Keratinocyte (primary cell): Measurements from ENCODE around the gene ZDHHC21. TPM values are rescaled to one million over a fixed set of nuclear protein-coding genes. Genes with fewer than 3 reads are reported as not detected.

Experiments used
- DNase-seq: peaks from one replicate; pipeline ENCODE4 v3.0.0-alpha.2; 2011; ENCODE audit warnings: low read depth, missing footprints, low spot score
- FAIRE-seq: peaks from 2 replicates; lab custom pipeline; 2011; peaks lifted over from hg19 to GRCh38; lab: Jason Lieb, UNC
- H2AFZ ChIP-seq: 2 replicates; pipeline ENCODE4 v1.6.0; 2012; ENCODE audit warnings: low read length, control low read depth, inconsistent platforms; ENCODE audit not compliant: control insufficient read depth
- H3K27ac ChIP-seq: 2 replicates; pipeline ENCODE4 v1.5.1; 2011; ENCODE audit warnings: low read length; ENCODE audit not compliant: control insufficient read depth, insufficient read depth
- H3K27me3 ChIP-seq: 3 replicates; pipeline ENCODE4 v1.6.0; 2011; ENCODE audit warnings: low read length; ENCODE audit not compliant: control insufficient read depth, insufficient read depth; ENCODE audit errors: extremely low read depth
- H3K36me3 ChIP-seq, 2 experiments: 2 replicates in 1 of 2; 3 replicates in 1 of 2; pipeline ENCODE4 v1.5.1; 2011; ENCODE audit warnings: low read length in 2 of 2, mild to moderate bottlenecking in 1 of 2; ENCODE audit not compliant: control insufficient read depth in 2 of 2, insufficient read depth in 2 of 2; ENCODE audit errors: extremely low read depth in 1 of 2
- H3K4me1 ChIP-seq: 3 replicates; pipeline ENCODE4 v1.5.1; 2011; ENCODE audit warnings: low read length; ENCODE audit not compliant: control insufficient read depth, insufficient read depth; ENCODE audit errors: extremely low read depth
- H3K4me2 ChIP-seq: 3 replicates; pipeline ENCODE4 v1.6.0; 2011; ENCODE audit warnings: low read depth, low read length; ENCODE audit not compliant: control insufficient read depth, insufficient read depth; ENCODE audit errors: extremely low read depth
- H3K4me3 ChIP-seq, 3 experiments: fragments of 200-600 bp in 1 of 3; sonication (generic) in 1 of 3; 2 replicates in 2 of 3; 3 replicates in 1 of 3; pipeline ENCODE4 v1.5.1; 2011 to 2016; ENCODE audit warnings: low read length in 3 of 3, mild to moderate bottlenecking in 3 of 3, control low read depth in 2 of 3, inconsistent platforms in 1 of 3, low read depth in 1 of 3, mixed read lengths in 1 of 3, mixed run types in 1 of 3, moderate library complexity in 1 of 3; ENCODE audit not compliant: control insufficient read depth in 2 of 3, insufficient read depth in 2 of 3; ENCODE audit errors: extremely low read depth in 1 of 3
- H3K79me2 ChIP-seq: 2 replicates; pipeline ENCODE4 v1.6.0; 2012; ENCODE audit warnings: low read length; ENCODE audit not compliant: control insufficient read depth, insufficient read depth
- H3K9ac ChIP-seq: 3 replicates; pipeline ENCODE4 v1.6.0; 2011; ENCODE audit warnings: low read length; ENCODE audit not compliant: control insufficient read depth, insufficient read depth; ENCODE audit errors: extremely low read depth
- H3K9me1 ChIP-seq: 3 replicates; pipeline ENCODE4 v1.6.0; 2011; ENCODE audit warnings: low read length; ENCODE audit not compliant: control insufficient read depth, insufficient read depth; ENCODE audit errors: extremely low read depth
- H3K9me3 ChIP-seq: 2 replicates; pipeline ENCODE4 v1.5.1; 2012; ENCODE audit warnings: low read depth, low read length; ENCODE audit not compliant: control insufficient read depth
- H4K20me1 ChIP-seq: 3 replicates; pipeline ENCODE4 v1.6.0; 2011; ENCODE audit warnings: low read length; ENCODE audit not compliant: control insufficient read depth, insufficient read depth; ENCODE audit errors: extremely low read depth
- CTCF ChIP-seq, 3 experiments: IDR thresholded peaks in 1 of 3; conservative IDR thresholded peaks in 1 of 3; optimal IDR thresholded peaks in 1 of 3; 2 replicates in 2 of 3; 3 replicates in 1 of 3; pipeline versions ENCODE3 to v1.5.1; 2011; ENCODE audit warnings: low read length in 3 of 3, mild to moderate bottlenecking in 3 of 3, moderate library complexity in 2 of 3, control low read depth in 1 of 3, inconsistent platforms in 1 of 3; ENCODE audit not compliant: insufficient read depth in 2 of 3; ENCODE audit errors: extremely low read depth in 1 of 3
- EZH2 ChIP-seq: IDR thresholded peaks from one replicate; pipeline ENCODE4 v1.6.1; 2012; ENCODE audit warnings: inconsistent platforms, mild to moderate bottlenecking, low read length, moderate library complexity
- dilution Hi-C: fragments of 300-500 bp; cut with MboI; formaldehyde crosslinking; loops from one replicate; pipeline ENCODE4 v1.7.0; 2020; ENCODE audit warnings: low sequenced_read_pairs; ENCODE audit not compliant: extremely low pct_ligation_motif_present
- polyA plus RNA-seq, 5 experiments: library from polyadenylated mRNA; depleted of rRNA in 3 of 5; stranded (reverse) in 3 of 5; stranded (forward) in 1 of 5; unstranded in 1 of 5; fragments of >200 nt; gene quantifications; 1 replicate in 1 of 5; 2 replicates in 3 of 5; 3 replicates in 1 of 5; pipeline versions ENCODE4 v1.2.1 to v1.2.3, GENCODE V29; 2011 to 2012; ENCODE audit warnings: missing spikeins in 2 of 5, low read depth in 1 of 5, low replicate concordance in 1 of 5

The ZDHHC21 gene
- polyA plus RNA-seq, 1 donor (not counting 4 experiments of a cell fraction or from before 2014, with no cell fraction given): 4.2 TPM

GRCh38 chr9:14654932-14655331 is 38.3 kb downstream of the ZDHHC21 start:
- H3K36me3 ChIP-seq: no peaks in the 10 kb centered on the region
- no peak overlapping the region for H3K4me3 ChIP-seq
- H3K9ac ChIP-seq: no peak overlapping the region
- H3K27me3 ChIP-seq: no peaks in the 10 kb centered on the region
- no peaks in the 10 kb centered on the region for H3K9me1 ChIP-seq
- H2AFZ ChIP-seq: no peak overlapping the region
- TF ChIP-seq EZH2 (no peak), CTCF (optimal IDR thresholded peaks at IDR 0.05 in 1 of 3, IDR thresholded peaks at IDR 0.05 in 1 of 3, conservative IDR thresholded peaks at IDR 0.05 in 1 of 3; ENCODE audit: extremely low read depth in 1 of 3, insufficient read depth in 2 of 3, low read length in 3 of 3) (no peak)
- H3K79me2 ChIP-seq: no peaks in the 10 kb centered on the region
- H3K27ac ChIP-seq: no peak overlapping the region
- no peaks in the 10 kb centered on the region for H4K20me1 ChIP-seq
- no peaks in the 10 kb centered on the region for H3K4me1 ChIP-seq
- dilution Hi-C loops: no loop called here
- H3K4me2 ChIP-seq: no peak overlapping the region
- FAIRE-seq (no peak), DNase-seq (no peak)
- peaks cover 4% of the 10 kb centered on the region for H3K9me3 ChIP-seq

GRCh38 chr9:14653511-14653910 is 39.7 kb downstream of the ZDHHC21 start:
- no peaks in the 10 kb centered on the region for H3K27me3 ChIP-seq
- H3K9me1 ChIP-seq: no peaks in the 10 kb centered on the region
- no peak overlapping the region for H3K4me3 ChIP-seq
- no peak overlapping the region for H2AFZ ChIP-seq
- no peak overlapping the region for H3K9ac ChIP-seq
- no peaks in the 10 kb centered on the region for H3K79me2 ChIP-seq
- no peaks in the 10 kb centered on the region for H3K4me1 ChIP-seq
- FAIRE-seq (no peak), DNase-seq (no peak)
- no peak overlapping the region for H3K27ac ChIP-seq
- TF ChIP-seq CTCF (optimal IDR thresholded peaks at IDR 0.05 in 1 of 3, IDR thresholded peaks at IDR 0.05 in 1 of 3, conservative IDR thresholded peaks at IDR 0.05 in 1 of 3; ENCODE audit: extremely low read depth in 1 of 3, insufficient read depth in 2 of 3, low read length in 3 of 3) (no peak), EZH2 (no peak)
- no peaks in the 10 kb centered on the region for H3K36me3 ChIP-seq
- H4K20me1 ChIP-seq: no peaks in the 10 kb centered on the region
- peaks cover 4% of the 10 kb centered on the region for H3K9me3 ChIP-seq
- H3K4me2 ChIP-seq: no peak overlapping the region
- dilution Hi-C loops: no loop called here
